ENCODE measurements around the gene SIX1. TPM values are rescaled to one million over a fixed set of nuclear protein-coding genes. Genes with fewer than 3 reads are reported as not detected.

The SIX1 gene
- total RNA-seq, 1 experiment from 2014 or later: 7.4 TPM

- DNase-seq (ENCODE audit: low read depth, low spot score): no peak
- BruUV-seq (replicated peaks): no TSS peak
- in situ Hi-C loops (cut with HindIII; ENCODE audit: low pct_unique_long_range_greater_than_20kb, low sequenced_read_pairs): no loop called here
- no peak overlapping the region for H3K4me3 ChIP-seq (ENCODE audit: low read depth in 2 of 2, low read length in 2 of 2)
- POLR2A ChIA-PET: no interaction called here
- ATAC-seq: no peak
- no peak for TF ChIP-seq POLR2AphosphoS5 (IDR thresholded peaks at IDR 0.05; ENCODE audit: low read depth, low read length)
- no peak for TF ChIP-seq CTCF (IDR thresholded peaks at IDR 0.05)
- TF ChIP-seq REST (IDR thresholded peaks at IDR 0.05; ENCODE audit: insufficient read depth in 1 of 2, low read depth in 2 of 2, low read length in 1 of 2): no peak
- TF ChIP-seq TCF7L2 (IDR thresholded peaks at IDR 0.05; ENCODE audit: low read depth, low read length): no peak
- no peak for TF ChIP-seq SIN3A (IDR thresholded peaks at IDR 0.05; ENCODE audit: borderline replicate concordance, insufficient read depth, low read depth, low read length)
- CTCF ChIA-PET: no interaction called here
- H3K4me1 ChIP-seq (ENCODE audit: control insufficient read depth, insufficient read depth, low read length): no peaks in the 10 kb centered on the region
- intact Hi-C loops (cut with micrococcal nuclease; ENCODE audit: unreplicated experiment): no loop called here
- no peak overlapping the region for H3K27ac ChIP-seq (ENCODE audit: low read length)
- H3K36me3 ChIP-seq (ENCODE audit: control insufficient read depth, insufficient read depth, low read length): no peaks in the 10 kb centered on the region
- H3K27me3 ChIP-seq (ENCODE audit: control insufficient read depth, insufficient read depth, low read length): no peaks in the 10 kb centered on the region
- no peaks in the 10 kb centered on the region for H3K9me3 ChIP-seq (ENCODE audit: control insufficient read depth, insufficient read depth, low read depth, low read length)
Observed at GRCh38 chr14:60677701-60678100, 28.4 kb upstream of the SIX1 start.

- no peaks in the 10 kb centered on the region for H3K4me1 ChIP-seq (ENCODE audit: control insufficient read depth, insufficient read depth, low read length)
- no peaks in the 10 kb centered on the region for H3K27me3 ChIP-seq (ENCODE audit: control insufficient read depth, insufficient read depth, low read length)
- H3K27ac ChIP-seq (ENCODE audit: low read length): no peak overlapping the region
- intact Hi-C loops (cut with micrococcal nuclease; ENCODE audit: unreplicated experiment) (no loop called here), in situ Hi-C loops (cut with HindIII; ENCODE audit: low pct_unique_long_range_greater_than_20kb, low sequenced_read_pairs) (no loop called here)
- POLR2A ChIA-PET: no interaction called here
- ATAC-seq (no peak), DNase-seq (ENCODE audit: low read depth, low spot score) (no peak)
- no peaks in the 10 kb centered on the region for H3K9me3 ChIP-seq (ENCODE audit: control insufficient read depth, insufficient read depth, low read depth, low read length)
- H3K4me3 ChIP-seq (ENCODE audit: low read depth in 2 of 2, low read length in 2 of 2): no peak overlapping the region
- H3K36me3 ChIP-seq (ENCODE audit: control insufficient read depth, insufficient read depth, low read length): no peaks in the 10 kb centered on the region
- no TSS peak for BruUV-seq (replicated peaks)
- CTCF ChIA-PET: no interaction called here
- no peak for TF ChIP-seq REST (IDR thresholded peaks at IDR 0.05; ENCODE audit: insufficient read depth in 1 of 2, low read depth in 2 of 2, low read length in 1 of 2)
- no peak for TF ChIP-seq TCF7L2 (IDR thresholded peaks at IDR 0.05; ENCODE audit: low read depth, low read length)
- TF ChIP-seq SIN3A (IDR thresholded peaks at IDR 0.05; ENCODE audit: borderline replicate concordance, insufficient read depth, low read depth, low read length): no peak
Observed at GRCh38 chr14:60670989-60671388, 21.7 kb upstream of the SIX1 start.
